GM18951 (cell line): ENCODE results near the gene ZNF492.
"Not testable (repeated sequence)": the region's sequence is repeated elsewhere in the genome, so short reads cannot be mapped to it uniquely, and the experiment has no call there.

Experiments
- POLR2A ChIP-seq: IDR thresholded peaks from 4 replicates; pipeline ENCODE4 v1.6.1; 2011; ENCODE audit warnings: mild to moderate bottlenecking; ENCODE audit not compliant: insufficient read length, insufficient read depth; ENCODE audit errors: extremely low read depth
- in situ Hi-C: fragments of 300-500 bp; cut with MboI; formaldehyde crosslinking; loops from one replicate; pipeline ENCODE4 v1.12.0; 2022; ENCODE audit warnings: low sequenced_read_pairs, mixed read lengths, inconsistent platforms; ENCODE audit not compliant: unreplicated experiment

The ZNF492 gene

GRCh38 chr19:22622901-22623840 is 11.0 kb upstream of the ZNF492 start:
- no peak for TF ChIP-seq POLR2A

GRCh38 chr19:22623841-22624221 is 10.3 kb upstream of the ZNF492 start:
- TF ChIP-seq POLR2A = no peak

More at GRCh38 chr19:22622901-22623840, 11.0 kb upstream of the ZNF492 start:
- in situ Hi-C loops = no loop called here

GRCh38 chr19:22625266-22626035 is 8.7 kb upstream of the ZNF492 start:
- in situ Hi-C loops = no loop called here

More at GRCh38 chr19:22623841-22624221, 10.3 kb upstream of the ZNF492 start:
- in situ Hi-C loops = no loop called here

GRCh38 chr19:22627526-22627925 is 6.6 kb upstream of the ZNF492 start:
- in situ Hi-C loops = no loop called here
- TF ChIP-seq POLR2A = no peak

More at GRCh38 chr19:22625266-22626035, 8.7 kb upstream of the ZNF492 start:
- no peak for TF ChIP-seq POLR2A

GRCh38 chr19:22628401-22628800 is 5.7 kb upstream of the ZNF492 start:
- in situ Hi-C loops = no loop called here
- no peak for TF ChIP-seq POLR2A

GRCh38 chr19:22634450-22634827 is 315 bp downstream of the ZNF492 start:
- in situ Hi-C loops = no loop called here
- no peak for TF ChIP-seq POLR2A

- in situ Hi-C loops = not testable (repeated sequence)
Observed at GRCh38 chr19:22685493-22685892, 51.4 kb downstream of the ZNF492 start.

- in situ Hi-C loops = not testable (repeated sequence)
Observed at GRCh38 chr19:22702661-22703060, 68.5 kb downstream of the ZNF492 start.

GRCh38 chr19:22703096-22703495 is 69.0 kb downstream of the ZNF492 start:
- in situ Hi-C loops = not testable (repeated sequence)

- no peak for TF ChIP-seq POLR2A
- in situ Hi-C loops = no loop called here
Observed at GRCh38 chr19:22708983-22709382, 74.9 kb downstream of the ZNF492 start.
